B cell (primary cell): ENCODE results near the gene CEP131. TPM values are rescaled to one million over a fixed set of nuclear protein-coding genes. Genes with fewer than 3 reads are reported as not detected.

Experiments used
- ATAC-seq: fragments of 200-7000 bp; cut with Tn5 transposase; one replicate; pipeline ENCODE4 v1.10.0; 2021; ENCODE audit warnings: low read depth, mild to moderate bottlenecking, moderate number of reproducible peaks, moderate library complexity
- CTCF ChIA-PET: fragments of 350-600 bp; sonication (Branson Sonifier 250); formaldehyde crosslinking; loops from one replicate; lab custom pipeline; 2021; ENCODE audit warnings: antibody characterized with exemption, inconsistent platforms; lab: Charles Lee
- POLR2A ChIA-PET: fragments of 350-600 bp; sonication (Branson Sonifier 250); formaldehyde crosslinking; loops from one replicate; lab custom pipeline; 2021; ENCODE audit warnings: antibody characterized with exemption; lab: Charles Lee
- DNase-seq: peaks from one replicate; pipeline ENCODE4 v3.0.0; 2013
- H2AFZ ChIP-seq: 2 replicates; pipeline ENCODE4 v1.6.1; 2012; ENCODE audit warnings: mild to moderate bottlenecking, low read depth, low read length; ENCODE audit not compliant: insufficient read depth, poor library complexity, severe bottlenecking
- H3K27ac ChIP-seq, 2 donors: 1 replicate in 1 of 2; 2 replicates in 1 of 2; pipeline ENCODE4 v1.5.1; 2012 to 2013; ENCODE audit warnings: low read length in 2 of 2, mild to moderate bottlenecking in 2 of 2, moderate library complexity in 1 of 2
- H3K27me3 ChIP-seq, 4 experiments: fragments of 200-600 bp in 1 of 4; sonication (generic) in 1 of 4; replicated peaks in 1 of 4; 1 replicate in 2 of 4; 2 replicates in 2 of 4; pipeline versions ENCODE4 v1.6.1 to v1.7.0; 2013 to 2016; ENCODE audit warnings: low read length in 3 of 4, mild to moderate bottlenecking in 2 of 4, mixed read lengths in 1 of 4, moderate library complexity in 1 of 4; ENCODE audit not compliant: insufficient read depth in 4 of 4, control insufficient read depth in 3 of 4; ENCODE audit errors: control extremely low read depth in 1 of 4
- H3K36me3 ChIP-seq, 2 experiments: replicated peaks in 1 of 2; 1 replicate in 1 of 2; 2 replicates in 1 of 2; pipeline versions ENCODE4 v1.6.1 to v1.7.1; 2013; ENCODE audit warnings: low read length in 1 of 2; ENCODE audit not compliant: insufficient read depth in 2 of 2, control insufficient read depth in 1 of 2; ENCODE audit errors: control extremely low read depth in 1 of 2, extremely low read depth in 1 of 2
- H3K4me1 ChIP-seq, 2 donors: fragments of 200-600 bp in 1 of 2; sonication (generic) in 1 of 2; 1 replicate in 1 of 2; 2 replicates in 1 of 2; pipeline versions ENCODE4 v1.5.1 to v1.6.1; 2013 to 2017; ENCODE audit warnings: low read length in 2 of 2; ENCODE audit not compliant: control insufficient read depth in 2 of 2, insufficient read depth in 2 of 2
- H3K4me2 ChIP-seq: replicated peaks from 2 replicates; pipeline ENCODE3; 2012; ENCODE audit warnings: mild to moderate bottlenecking, low read depth, low read length; ENCODE audit not compliant: poor library complexity, severe bottlenecking
- H3K4me3 ChIP-seq, 5 experiments: fragments of 200-600 bp in 1 of 5; sonication (generic) in 1 of 5; 1 replicate in 3 of 5; 2 replicates in 2 of 5; pipeline versions ENCODE4 v1.5.1 to v1.7.0; 2011 to 2016; ENCODE audit warnings: low read length in 4 of 5, mild to moderate bottlenecking in 4 of 5, low read depth in 2 of 5, control low read depth in 1 of 5, moderate library complexity in 1 of 5; ENCODE audit not compliant: insufficient read depth in 1 of 5; ENCODE audit errors: control extremely low read depth in 1 of 5, extremely low read depth in 1 of 5
- H3K79me2 ChIP-seq: fragments of 200-600 bp; sonication (generic); one replicate; pipeline ENCODE4 v1.6.0; 2016; ENCODE audit warnings: low read length; ENCODE audit not compliant: control insufficient read depth, insufficient read depth
- H3K9ac ChIP-seq: fragments of 200-600 bp; sonication (generic); 2 replicates; pipeline ENCODE4 v1.6.1; 2017; ENCODE audit warnings: mild to moderate bottlenecking, low read length, moderate library complexity
- H3K9me3 ChIP-seq, 3 donors: one replicate each; pipeline versions ENCODE4 v1.6.1 to v1.7.1; 2013; ENCODE audit warnings: low read length in 2 of 3; ENCODE audit not compliant: control insufficient read depth in 2 of 3, insufficient read depth in 1 of 3; ENCODE audit errors: control extremely low read depth in 1 of 3
- H4K20me1 ChIP-seq: 2 replicates; pipeline ENCODE4 v1.6.0; 2012; ENCODE audit warnings: mild to moderate bottlenecking, low read length; ENCODE audit not compliant: insufficient read depth, control insufficient read depth, poor library complexity, severe bottlenecking
- H3K27ac Mint-ChIP-seq: one replicate; pipeline ENCODE4 v1.8.0; 2021; ENCODE audit warnings: mixed read lengths
- H3K27me3 Mint-ChIP-seq: one replicate; pipeline ENCODE4 v1.8.0; 2021; ENCODE audit warnings: mixed read lengths
- H3K4me1 Mint-ChIP-seq: one replicate; pipeline ENCODE4 v1.8.0; 2021; ENCODE audit warnings: mixed read lengths
- H3K4me3 Mint-ChIP-seq: one replicate; pipeline ENCODE4 v1.8.0; 2021; ENCODE audit warnings: mixed read lengths
- H3K9me3 Mint-ChIP-seq: one replicate; pipeline ENCODE4 v1.8.0; 2022; ENCODE audit warnings: mixed read lengths; ENCODE audit not compliant: insufficient read depth
- CTCF ChIP-seq: fragments of 200-600 bp; IDR thresholded peaks from one replicate; pipeline ENCODE4 v1.8.0; 2022; ENCODE audit warnings: antibody characterized with exemption, mild to moderate bottlenecking
- EZH2 ChIP-seq: IDR thresholded peaks from 2 replicates; pipeline ENCODE4 v1.6.1; 2012; ENCODE audit warnings: borderline replicate concordance, low read depth, mild to moderate bottlenecking, moderate library complexity, low read length; ENCODE audit not compliant: insufficient read depth, poor library complexity, severe bottlenecking
- WGBS: methylation state at CpG from one replicate; pipeline ENCODE4 v1.1.5; 2013; ENCODE audit warnings: missing lambda C conversion rate; ENCODE audit not compliant: insufficient coverage; 5-methylcytosine and 5-hydroxymethylcytosine counted together
- intact Hi-C: fragments of 100-400 bp; cut with micrococcal nuclease; formaldehyde crosslinking; loops from one replicate; pipeline ENCODE4 v1.10.0; 2022
- polyA plus RNA-seq: library from polyadenylated mRNA; depleted of rRNA; stranded (reverse); fragments of >200 nt; gene quantifications from 2 replicates; pipeline ENCODE4 v1.2.3, GENCODE V29; 2012
- total RNA-seq, 2 donors: library from RNA; stranded (reverse); fragments of 120-200 nt in 1 of 2; gene quantifications; 1 replicate in 1 of 2; 2 replicates in 1 of 2; pipeline versions ENCODE4 v1.2.3 to v1.2.4, GENCODE V29; 2013 to 2022

The CEP131 gene
- total and polyA plus RNA-seq, 2 donors (not counting 1 experiment from before 2014, with no cell fraction given): 18.8 to 25.5 TPM

GRCh38 chr17:81235822-81236740 lies 13.3 kb upstream of the CEP131 start:
- Histone ChIP-seq H3K9me3 (peaks cover 0 to 3% (median 0%) of the 10 kb centered on the region in 3 donors), H3K4me2 (peak overlapping the region; percentile 97), H3K27me3 (no peaks in the 10 kb centered on the region), H3K9ac (no peak overlapping the region), H3K4me3 (no peak overlapping the region), H3K79me2 (peaks cover 79% of the 10 kb centered on the region), H3K36me3 (peaks cover 0 to 50% of the 10 kb centered on the region in 2 experiments), H3K27ac (no peak overlapping the region), H4K20me1 (peaks cover 81% of the 10 kb centered on the region), H3K4me1 (peaks cover 19 to 29% of the 10 kb centered on the region in 2 donors), H2AFZ (no peak overlapping the region)
- H3K4me3 Mint-ChIP-seq: no peak overlapping the region
- H3K27ac Mint-ChIP-seq: no peak overlapping the region
- intact Hi-C loops: no loop called here
- DNase-seq (no peak), ATAC-seq (no peak)
- ChIA-PET CTCF (no interaction called here), POLR2A (no interaction called here)
- H3K4me1 Mint-ChIP-seq: peaks cover 37% of the 10 kb centered on the region
- H3K9me3 Mint-ChIP-seq: no peaks in the 10 kb centered on the region
- WGBS: 98% methylated on average over 29 of the region's 32 CpGs
- TF ChIP-seq CTCF (no peak), EZH2 (no peak)
- H3K27me3 Mint-ChIP-seq: no peaks in the 10 kb centered on the region
